GM23338 (cell line): Measurements from ENCODE around the gene TULP1. TPM values are rescaled to one million over a fixed set of nuclear protein-coding genes. Genes with fewer than 3 reads are reported as not detected.
A peak's percentile ranks its signal among the peaks of the same experiment; 100 is the strongest.
"Not testable (repeated sequence)": the region's sequence is repeated elsewhere in the genome, so short reads cannot be mapped to it uniquely, and the experiment has no call there.

ENCODE experiments used
- ATAC-seq: fragments of 200-7000 bp; cut with Tn5 transposase; 3 replicates; pipeline ENCODE4 v1.9.1; 2020
- DNase-seq: peaks from one replicate; pipeline ENCODE4 v3.0.0-alpha.2; 2015; ENCODE audit warnings: low spot score
- H2AFZ ChIP-seq: fragments of 200-600 bp; sonication (generic); 2 replicates; pipeline ENCODE4 v1.8.0; 2016; ENCODE audit warnings: antibody characterized with exemption, mild to moderate bottlenecking, moderate library complexity
- H3F3A ChIP-seq: fragments of 200-600 bp; sonication (generic); replicated peaks from 2 replicates; pipeline ENCODE4 v1.8.0; 2017; ENCODE audit warnings: antibody characterized with exemption, mixed run types, low read depth
- H3K27ac ChIP-seq: fragments of 200-600 bp; sonication (generic); 2 replicates; pipeline ENCODE4 v1.6.1; 2016; ENCODE audit warnings: low read depth
- H3K27me3 ChIP-seq: fragments of 200-600 bp; sonication (generic); 2 replicates; pipeline ENCODE4 v1.8.0; 2016; ENCODE audit warnings: mild to moderate bottlenecking, mixed run types, moderate library complexity; ENCODE audit not compliant: insufficient read depth
- H3K36me3 ChIP-seq: fragments of 200-600 bp; sonication (generic); 2 replicates; pipeline ENCODE4 v1.8.0; 2016; ENCODE audit warnings: mild to moderate bottlenecking; ENCODE audit not compliant: insufficient read depth
- H3K4me1 ChIP-seq: fragments of 200-600 bp; sonication (generic); 2 replicates; pipeline ENCODE4 v1.8.0; 2016; ENCODE audit warnings: mild to moderate bottlenecking, moderate library complexity; ENCODE audit not compliant: insufficient read depth
- H3K4me2 ChIP-seq: fragments of 200-600 bp; sonication (generic); 2 replicates; pipeline ENCODE4 v1.7.1; 2017; ENCODE audit warnings: mixed run types
- H3K4me3 ChIP-seq: fragments of 200-600 bp; sonication (generic); 2 replicates; pipeline ENCODE4 v1.6.1; 2016; ENCODE audit warnings: mixed run types
- H3K79me2 ChIP-seq: fragments of 200-600 bp; sonication (generic); replicated peaks from 2 replicates; pipeline ENCODE4 v1.8.0; 2017; ENCODE audit warnings: mild to moderate bottlenecking; ENCODE audit not compliant: insufficient read depth
- H3K9me2 ChIP-seq: fragments of 200-600 bp; sonication (generic); 2 replicates; pipeline ENCODE4 v1.8.0; 2017; ENCODE audit not compliant: insufficient read depth
- H4K20me1 ChIP-seq: fragments of 200-600 bp; sonication (generic); replicated peaks from 2 replicates; pipeline ENCODE4 v1.8.0; 2017; ENCODE audit warnings: mild to moderate bottlenecking; ENCODE audit not compliant: insufficient read depth
- H3K27ac Mint-ChIP-seq: 2 replicates; pipeline ENCODE4 v1.8.0; 2020; ENCODE audit warnings: inconsistent platforms, mild to moderate bottlenecking, moderate library complexity, mixed read lengths
- H3K27me3 Mint-ChIP-seq: 3 replicates; pipeline ENCODE4 v1.8.0; 2022; ENCODE audit warnings: low read depth, mild to moderate bottlenecking, moderate library complexity, mixed read lengths, inconsistent platforms; ENCODE audit not compliant: insufficient read depth, poor library complexity
- H3K36me3 Mint-ChIP-seq: 3 replicates; pipeline ENCODE4 v1.8.0; 2021; ENCODE audit warnings: low read depth, mild to moderate bottlenecking, inconsistent platforms, moderate library complexity, mixed read lengths
- H3K4me1 Mint-ChIP-seq: 3 replicates; pipeline ENCODE4 v1.8.0; 2020; ENCODE audit warnings: mild to moderate bottlenecking, inconsistent platforms, mixed read lengths
- H3K4me3 Mint-ChIP-seq: 3 replicates; pipeline ENCODE4 v1.8.0; 2021; ENCODE audit warnings: moderate library complexity, mild to moderate bottlenecking, inconsistent platforms, mixed read lengths
- H3K9me3 Mint-ChIP-seq: 3 replicates; pipeline ENCODE4 v1.8.0; 2020; ENCODE audit warnings: moderate library complexity, mild to moderate bottlenecking, inconsistent platforms, mixed read lengths
- ETS1 ChIP-seq: IDR thresholded peaks from 2 replicates; pipeline ENCODE4 v1.6.1; 2016; ENCODE audit warnings: antibody characterized with exemption
- NANOG ChIP-seq: IDR thresholded peaks from 2 replicates; pipeline ENCODE4 v1.6.1; 2016; ENCODE audit warnings: antibody characterized with exemption, borderline replicate concordance
- REST ChIP-seq: IDR thresholded peaks from one replicate; pipeline ENCODE4 v1.6.1; 2018; ENCODE audit warnings: antibody characterized with exemption; ENCODE audit not compliant: unreplicated experiment
- polyA plus RNA-seq: library from polyadenylated mRNA; unstranded; fragments of >200 nt; fragmentation: Nextera tagmentation; extraction: Ambion mirVana; gene quantifications from 2 replicates; pipeline ENCODE4 v1.2.1, GENCODE V29; 2016
- total RNA-seq: library from RNA; depleted of rRNA; stranded (reverse); fragments of >200 nt; shearing (Covaris generic); gene quantifications from 2 replicates; pipeline ENCODE4 v1.2.3, GENCODE V29; 2014
- TF ChIP-seq, protein P1 (sequence below), 2 experiments: fragments of 200-600 bp in 1 of 2; sonication (generic) in 1 of 2; conservative IDR thresholded peaks; 2 replicates each; pipeline versions ENCODE4 v1.5.1 to v1.6.1; 2016 to 2017; ENCODE audit warnings: antibody characterized with exemption in 2 of 2, low read depth in 2 of 2, mild to moderate bottlenecking in 2 of 2, moderate library complexity in 1 of 2

TULP1 gene
- total and polyA plus RNA-seq, 2 experiments from 2014 or later, result 3.0 to 3.8 TPM

- not testable (repeated sequence) for H3K9me3 Mint-ChIP-seq, H3K27me3 ChIP-seq, H3K36me3 Mint-ChIP-seq, H3K4me1 ChIP-seq, H2AFZ ChIP-seq, H3K36me3 ChIP-seq, H3K79me2 ChIP-seq, H3K9me2 ChIP-seq, H3K27me3 Mint-ChIP-seq, ATAC-seq, H3K27ac Mint-ChIP-seq, H3K27ac ChIP-seq, H4K20me1 ChIP-seq, H3K4me2 ChIP-seq, H3K4me3 Mint-ChIP-seq, H3K4me3 ChIP-seq, DNase-seq, H3F3A ChIP-seq
- peaks cover 15% of the 10 kb centered on the region for H3K4me1 Mint-ChIP-seq
Observed at GRCh38 chr6:35517978-35518377, 5.3 kb upstream of the TULP1 start.

DNA sequence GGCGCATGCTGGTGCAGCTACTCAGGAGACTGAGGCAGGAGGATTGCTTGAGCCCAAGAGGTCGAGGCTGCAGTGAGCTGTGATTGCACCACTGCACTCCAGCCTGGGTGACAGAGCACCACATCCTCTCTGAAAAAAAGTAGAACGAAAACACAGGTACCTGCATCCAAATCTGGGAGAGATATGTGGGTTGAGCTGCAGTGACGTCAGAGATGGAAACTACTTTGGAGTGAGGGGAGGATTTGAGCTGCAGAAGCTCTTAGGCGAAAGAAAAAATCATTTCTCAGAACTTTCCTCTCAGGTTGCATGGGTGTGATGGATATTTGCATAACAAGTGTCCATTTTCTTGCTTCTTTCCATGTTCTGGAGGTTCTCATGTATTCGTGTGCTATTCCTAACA lies 4.0 kb upstream of the TULP1 start:
- no peaks in the 10 kb centered on the region for H3F3A ChIP-seq
- H3K9me3 Mint-ChIP-seq, result no peaks in the 10 kb centered on the region; the same call in 2 of the 3 replicates
- no peak overlapping the region for H3K27ac ChIP-seq
- no peak overlapping the region for H3K27ac Mint-ChIP-seq
- H3K4me2 ChIP-seq, result no peak overlapping the region
- no peak overlapping the region for H2AFZ ChIP-seq
- peaks cover 9% of the 10 kb centered on the region; the same call in 1 of the 2 replicates for H3K4me1 ChIP-seq
- no peaks in the 10 kb centered on the region for H4K20me1 ChIP-seq
- no peak overlapping the region for H3K4me3 ChIP-seq
- no peak for ATAC-seq
- no peaks in the 10 kb centered on the region for H3K36me3 Mint-ChIP-seq
- TF ChIP-seq ETS1 (no peak), NANOG (no peak), REST (no peak)
- no peaks in the 10 kb centered on the region for H3K36me3 ChIP-seq
- no peaks in the 10 kb centered on the region for H3K79me2 ChIP-seq
- H3K27me3 Mint-ChIP-seq, result peaks cover 8% of the 10 kb centered on the region
- H3K9me2 ChIP-seq, result no peaks in the 10 kb centered on the region
- no peak overlapping the region for H3K4me3 Mint-ChIP-seq
- peaks cover 6% of the 10 kb centered on the region; the same call in 1 of the 2 replicates for H3K27me3 ChIP-seq
- H3K4me1 Mint-ChIP-seq, result peaks cover 14% of the 10 kb centered on the region
- no peak for DNase-seq

DNA sequence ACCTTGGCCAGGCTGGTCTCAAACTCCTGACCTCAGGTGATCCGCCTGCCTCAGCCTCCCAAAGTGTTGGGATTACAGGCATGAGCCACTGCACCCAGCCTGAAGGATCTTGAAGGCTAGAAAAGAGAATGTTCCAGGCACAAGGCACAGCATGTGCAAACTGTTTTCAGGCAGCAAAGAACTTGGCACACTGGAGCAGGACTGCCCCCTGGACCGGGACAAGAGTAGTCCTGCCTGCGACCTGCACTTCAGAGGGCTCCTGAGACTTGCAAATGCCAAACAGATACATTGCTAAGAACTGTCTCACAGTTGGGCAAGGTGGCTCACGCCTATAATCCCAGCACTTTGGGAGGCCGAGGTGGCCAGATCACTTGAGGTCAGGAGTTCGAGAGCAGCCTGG lies 3.2 kb upstream of the TULP1 start:
- ATAC-seq, H3K27ac Mint-ChIP-seq, H3K27ac ChIP-seq, H3K4me2 ChIP-seq, H2AFZ ChIP-seq, H3K36me3 ChIP-seq, H3K36me3 Mint-ChIP-seq, H3K9me3 Mint-ChIP-seq, H3K9me2 ChIP-seq, H4K20me1 ChIP-seq, H3K4me3 ChIP-seq, H3F3A ChIP-seq, H3K79me2 ChIP-seq, H3K4me3 Mint-ChIP-seq, H3K27me3 Mint-ChIP-seq: not testable (repeated sequence)
- peaks cover 12% of the 10 kb centered on the region for H3K27me3 ChIP-seq
- TF ChIP-seq, protein P1, sequence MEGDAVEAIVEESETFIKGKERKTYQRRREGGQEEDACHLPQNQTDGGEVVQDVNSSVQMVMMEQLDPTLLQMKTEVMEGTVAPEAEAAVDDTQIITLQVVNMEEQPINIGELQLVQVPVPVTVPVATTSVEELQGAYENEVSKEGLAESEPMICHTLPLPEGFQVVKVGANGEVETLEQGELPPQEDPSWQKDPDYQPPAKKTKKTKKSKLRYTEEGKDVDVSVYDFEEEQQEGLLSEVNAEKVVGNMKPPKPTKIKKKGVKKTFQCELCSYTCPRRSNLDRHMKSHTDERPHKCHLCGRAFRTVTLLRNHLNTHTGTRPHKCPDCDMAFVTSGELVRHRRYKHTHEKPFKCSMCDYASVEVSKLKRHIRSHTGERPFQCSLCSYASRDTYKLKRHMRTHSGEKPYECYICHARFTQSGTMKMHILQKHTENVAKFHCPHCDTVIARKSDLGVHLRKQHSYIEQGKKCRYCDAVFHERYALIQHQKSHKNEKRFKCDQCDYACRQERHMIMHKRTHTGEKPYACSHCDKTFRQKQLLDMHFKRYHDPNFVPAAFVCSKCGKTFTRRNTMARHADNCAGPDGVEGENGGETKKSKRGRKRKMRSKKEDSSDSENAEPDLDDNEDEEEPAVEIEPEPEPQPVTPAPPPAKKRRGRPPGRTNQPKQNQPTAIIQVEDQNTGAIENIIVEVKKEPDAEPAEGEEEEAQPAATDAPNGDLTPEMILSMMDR (conservative IDR thresholded peaks at IDR 0.05; ENCODE audit: low read depth in 2 of 2), result peak in 1 of 2 experiments; percentile 54; a peak in 2 of 4 replicates
- DNase-seq, result peak; percentile 42
- peaks cover 16% of the 10 kb centered on the region for H3K4me1 ChIP-seq
- peaks cover 19% of the 10 kb centered on the region for H3K4me1 Mint-ChIP-seq
